Dermis blood vessel endothelial cell (primary cell): Measurements from ENCODE around the gene PARD3. TPM values are rescaled to one million over a fixed set of nuclear protein-coding genes. Genes with fewer than 3 reads are reported as not detected.
"Not testable (repeated sequence)": the region's sequence is repeated elsewhere in the genome, so short reads cannot be mapped to it uniquely, and the experiment has no call there.

Source experiments
- DNase-seq: peaks from one replicate; pipeline ENCODE4 v3.0.0; 2010
- total RNA-seq: library from RNA; depleted of rRNA; stranded (reverse); fragments of >200 nt; gene quantifications from 2 replicates; pipeline ENCODE4 v1.2.3, GENCODE V29; 2014

The PARD3 gene
- total RNA-seq, 1 donor from 2014 or later, result 36.4 TPM

GRCh38 chr10:34364253-34365037, 450.7 kb downstream of the PARD3 start:
- no peak for DNase-seq

DNA sequence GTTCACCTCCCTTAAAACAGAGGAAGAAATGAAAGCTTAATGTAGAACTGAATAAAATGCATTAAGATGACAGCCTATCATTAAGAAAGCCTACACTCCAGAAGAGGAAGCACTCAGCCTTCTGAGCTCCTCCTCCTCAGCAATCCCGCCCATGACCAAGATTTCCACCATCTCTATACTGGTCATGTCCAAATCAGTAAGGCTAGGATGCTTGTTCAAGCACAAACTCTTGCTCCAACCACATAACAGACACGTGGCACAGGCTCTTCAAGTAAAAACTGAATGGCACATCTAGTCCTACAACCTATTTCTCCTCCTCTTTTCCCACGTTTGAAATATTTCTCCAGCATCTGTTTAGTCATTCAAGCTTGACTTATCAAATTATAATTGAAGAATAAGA, 454.1 kb downstream of the PARD3 start:
- DNase-seq, result no peak

GRCh38 chr10:34359435-34359813, 455.7 kb downstream of the PARD3 start:
- no peak for DNase-seq

DNA sequence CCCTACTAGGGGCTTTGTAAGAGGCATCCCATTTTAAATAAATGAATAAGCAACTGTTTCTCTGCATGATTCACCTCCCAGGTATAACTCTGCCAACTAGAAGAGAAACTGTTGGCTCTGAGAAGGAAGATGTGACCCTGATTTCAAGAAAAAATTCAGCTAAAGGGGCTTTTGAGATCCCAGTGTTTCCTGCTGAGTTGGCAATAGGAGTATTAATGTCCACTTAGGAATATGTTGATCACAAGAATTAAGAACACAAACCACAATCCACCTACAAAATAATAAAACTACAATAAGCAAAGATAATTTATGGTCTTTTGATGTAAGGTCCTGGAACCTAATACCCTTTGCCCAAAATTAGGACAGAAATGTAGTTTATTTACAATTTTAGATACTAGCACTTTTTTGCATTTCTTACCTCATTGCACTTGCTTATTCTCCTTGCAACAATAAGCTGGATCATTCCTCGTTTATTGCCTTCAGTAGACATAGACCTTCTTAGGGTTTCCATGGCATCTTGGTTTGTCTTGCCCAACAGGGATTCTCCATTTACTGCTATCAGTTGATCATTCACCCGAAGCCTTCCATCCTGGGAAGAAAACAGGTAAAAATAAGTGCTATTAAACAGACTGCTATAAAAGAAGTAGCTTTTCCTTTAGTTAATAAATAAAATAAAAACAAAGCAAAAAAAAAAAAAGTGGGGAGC, 456.2 kb downstream of the PARD3 start:
- no peak for DNase-seq

GRCh38 chr10:34356463-34356862, 458.6 kb downstream of the PARD3 start:
- DNase-seq, result no peak

GRCh38 chr10:34353530-34353929, 461.6 kb downstream of the PARD3 start:
- not testable (repeated sequence) for DNase-seq

DNA sequence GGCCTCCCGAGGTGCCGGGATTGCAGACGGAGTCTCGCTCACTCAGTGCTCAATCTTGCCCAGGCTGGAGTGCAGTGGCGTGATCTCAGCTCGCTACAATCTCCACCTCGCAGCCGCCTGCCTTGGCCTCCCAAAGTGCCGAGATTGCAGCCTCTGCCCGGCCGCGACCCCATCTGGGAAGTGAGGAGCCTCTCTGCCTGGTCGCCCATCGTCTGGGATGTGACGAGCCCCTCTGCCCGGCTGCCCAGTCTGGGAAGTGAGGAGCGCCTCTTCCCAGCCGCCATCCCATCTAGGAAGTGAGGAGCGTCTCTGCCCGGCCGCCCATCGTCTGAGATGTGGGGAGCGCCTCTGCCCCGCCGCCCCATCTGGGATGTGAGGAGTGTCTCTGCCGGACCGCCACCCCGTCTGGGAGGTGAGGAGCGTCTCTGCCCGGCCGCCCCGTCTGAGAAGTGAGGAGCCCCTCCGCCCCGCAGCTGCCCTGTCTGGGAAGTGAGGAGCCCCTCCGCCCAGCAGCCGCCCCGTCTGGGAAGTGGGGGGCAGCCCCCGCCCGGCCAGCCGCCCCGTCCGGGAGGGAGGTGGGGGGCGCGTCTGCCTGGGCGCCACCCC, 462.4 kb downstream of the PARD3 start:
- DNase-seq, result not testable (repeated sequence)

DNA sequence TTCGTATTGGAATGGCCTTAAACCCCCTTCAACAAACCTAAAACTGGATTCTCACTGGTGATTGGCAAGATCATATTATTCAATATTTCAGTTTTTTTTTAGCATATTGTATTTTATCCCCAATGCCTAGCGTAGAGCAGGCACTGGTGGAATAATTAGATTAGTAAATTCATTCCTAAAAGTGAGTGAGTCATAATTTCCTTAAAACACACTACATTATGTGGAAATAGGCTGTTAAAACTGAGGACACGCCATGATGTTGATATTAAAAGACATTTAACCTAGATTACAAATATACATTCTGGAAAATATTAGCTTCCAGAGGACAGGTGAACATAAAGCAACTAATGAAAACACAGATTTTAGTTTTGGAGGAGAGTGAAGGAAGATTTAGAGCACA, 463.9 kb downstream of the PARD3 start:
- DNase-seq, result peak; percentile 34

GRCh38 chr10:34348917-34349485, 466.1 kb downstream of the PARD3 start:
- no peak for DNase-seq

DNA sequence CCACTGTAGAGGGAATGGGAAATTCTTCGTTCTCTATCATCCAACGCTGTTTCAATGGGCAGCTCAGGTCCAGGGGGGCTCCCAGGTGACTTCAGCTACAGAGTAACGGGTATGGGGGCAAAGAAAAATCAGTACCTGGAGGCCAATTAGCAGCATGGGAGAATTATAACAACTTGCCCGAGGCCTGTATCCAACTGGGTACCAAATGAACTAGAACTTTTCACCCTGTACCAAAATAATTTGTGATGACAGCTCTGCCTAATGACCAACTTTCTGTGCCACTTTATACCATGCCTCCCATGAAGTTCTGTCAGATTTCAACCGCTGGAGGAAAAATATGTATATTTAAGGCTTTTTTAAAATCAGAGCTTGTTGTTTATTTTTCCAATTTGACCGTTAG, 467.1 kb downstream of the PARD3 start:
- DNase-seq, result no peak

DNA sequence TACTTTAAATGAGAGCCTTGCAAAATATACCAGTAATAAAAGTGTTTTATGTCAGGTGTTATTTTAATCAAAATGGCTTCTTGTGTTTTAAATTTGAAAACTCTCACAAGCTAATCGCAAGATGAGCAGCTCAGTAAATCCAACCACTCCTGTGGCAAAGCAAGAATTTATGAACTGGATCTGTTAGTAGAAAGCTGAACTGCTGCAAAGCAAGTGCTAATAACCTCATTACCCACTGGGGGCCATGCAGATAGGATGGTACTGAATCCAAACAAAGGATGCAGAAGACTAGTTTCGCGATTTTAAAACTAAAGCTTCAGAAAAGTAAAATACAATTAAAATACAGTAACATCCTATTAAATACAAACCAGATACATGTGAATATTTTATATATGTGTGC, 468.0 kb downstream of the PARD3 start:
- DNase-seq, result no peak

DNA sequence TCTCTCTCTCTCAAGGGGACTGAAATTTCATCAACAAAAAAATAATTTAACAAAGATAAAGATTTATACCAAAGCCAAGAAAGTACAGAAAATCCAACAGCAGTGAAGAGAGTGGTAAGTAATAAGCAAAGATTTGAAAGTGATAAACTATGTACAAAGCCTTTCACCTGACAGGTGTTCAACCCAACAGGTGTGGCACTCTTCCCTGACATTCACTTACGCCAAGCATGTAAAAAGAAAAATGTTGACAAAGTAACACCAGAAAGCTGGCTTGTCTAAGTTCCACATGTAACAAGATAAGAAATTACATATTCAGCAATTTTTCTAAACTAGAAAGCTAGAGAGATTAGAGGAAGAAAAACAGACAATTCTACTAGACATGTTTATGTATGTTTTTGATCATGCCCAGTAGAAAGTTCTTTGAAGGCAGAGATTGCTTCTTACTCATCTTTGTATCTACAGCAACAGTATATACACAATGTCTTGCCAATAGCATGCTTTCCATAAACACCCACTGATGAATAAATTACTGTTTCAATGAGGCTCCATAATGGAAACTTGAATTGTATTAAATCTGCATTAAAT, 468.5 kb downstream of the PARD3 start:
- no peak for DNase-seq

DNA sequence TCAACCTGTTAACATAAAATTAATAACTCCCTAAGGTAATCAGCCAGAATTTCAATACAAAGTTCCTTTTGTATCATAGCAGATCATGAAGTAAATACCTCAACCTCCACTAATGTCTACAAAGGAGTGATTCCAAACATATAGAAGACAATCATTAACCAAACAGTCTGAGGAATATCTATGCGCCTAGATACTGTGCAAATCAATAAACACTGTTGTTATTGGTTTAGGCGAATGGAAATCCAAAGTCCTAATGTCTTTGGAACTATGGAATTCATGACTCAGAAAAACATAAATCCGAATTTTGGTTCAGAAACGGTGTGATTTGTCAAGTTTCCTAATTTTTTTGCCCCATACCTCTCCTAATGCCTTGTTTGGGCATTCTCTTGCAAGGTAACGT, 469.7 kb downstream of the PARD3 start:
- no peak for DNase-seq

GRCh38 chr10:34343764-34344163, 471.3 kb downstream of the PARD3 start:
- DNase-seq, result no peak

DNA sequence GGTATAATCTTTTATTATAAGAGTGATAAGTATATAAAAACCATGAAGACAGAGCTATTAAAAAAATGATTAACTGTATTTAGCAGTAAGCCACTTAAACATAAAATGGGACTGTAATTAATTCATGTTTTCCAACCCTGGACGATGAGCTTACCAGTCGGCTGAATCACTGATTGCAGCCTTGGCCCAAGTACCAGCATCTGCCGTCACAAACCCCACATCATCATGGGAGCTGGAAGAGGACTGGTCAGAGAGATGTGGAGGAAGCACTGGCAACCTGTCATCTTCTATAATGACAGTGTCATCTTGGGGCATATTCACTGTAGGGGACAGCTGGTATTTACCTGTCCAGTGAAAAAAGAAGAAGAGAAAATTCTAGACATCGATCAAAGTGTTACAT, 473.6 kb downstream of the PARD3 start:
- DNase-seq, result no peak

- no peak for DNase-seq
Observed at GRCh38 chr10:34340934-34341333, 474.2 kb downstream of the PARD3 start.

- DNase-seq, result no peak
Observed at GRCh38 chr10:34339816-34340553, 475.1 kb downstream of the PARD3 start.

GRCh38 chr10:34337917-34338316, 477.2 kb downstream of the PARD3 start:
- peak; percentile 35 for DNase-seq

DNA sequence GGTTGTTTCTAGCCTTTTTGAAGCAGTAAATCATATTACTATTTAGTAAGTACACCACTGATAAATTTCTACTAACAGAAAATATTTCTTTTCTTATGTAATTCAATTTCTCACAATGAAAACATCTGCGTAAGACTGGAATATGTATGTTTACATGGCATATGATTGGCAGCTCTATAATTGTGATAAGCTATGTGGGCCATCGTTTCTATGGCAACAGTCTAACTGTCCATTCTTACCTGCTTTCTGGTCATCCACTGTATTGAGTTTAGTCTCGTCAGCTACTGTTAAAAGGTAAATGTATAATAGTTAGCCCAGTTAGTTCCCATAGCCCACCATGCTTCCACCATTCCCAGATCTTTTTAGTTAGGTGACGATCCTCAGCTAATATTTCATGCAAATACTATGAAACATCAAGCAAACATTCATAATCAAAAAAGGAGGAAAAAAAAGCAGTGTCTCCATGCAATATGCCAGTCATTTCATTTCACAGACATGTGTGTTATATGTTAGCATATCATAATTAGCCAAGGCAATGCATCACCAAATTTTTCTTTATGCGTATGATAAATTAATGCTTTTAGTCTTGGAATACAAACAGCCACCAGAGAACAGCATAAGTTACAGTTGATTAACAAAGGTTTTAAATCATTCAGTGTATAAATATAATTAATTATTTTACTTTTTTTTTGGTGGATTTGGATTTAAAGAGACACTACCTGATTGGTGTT, 479.0 kb downstream of the PARD3 start:
- DNase-seq, result no peak

- no peak for DNase-seq
Observed at GRCh38 chr10:34334908-34335307, 480.2 kb downstream of the PARD3 start.

DNA sequence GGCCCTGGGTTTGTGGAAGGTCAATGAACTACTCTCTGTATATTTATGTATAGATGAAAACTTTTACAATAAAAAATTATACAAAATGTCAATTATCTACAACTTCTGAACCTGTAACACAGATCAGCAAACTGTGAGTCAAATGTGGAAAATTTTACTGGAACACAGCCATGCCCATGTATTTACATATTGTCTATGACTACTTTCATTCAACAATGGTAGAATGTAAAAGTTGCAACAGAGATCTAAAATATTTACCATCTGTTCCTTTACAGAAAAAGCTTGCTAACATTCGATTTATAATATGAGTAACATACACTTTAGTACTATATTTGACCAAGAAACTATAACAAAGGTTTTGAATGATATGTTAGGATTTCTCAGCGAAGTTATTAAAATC, 481.6 kb downstream of the PARD3 start:
- no peak for DNase-seq

DNA sequence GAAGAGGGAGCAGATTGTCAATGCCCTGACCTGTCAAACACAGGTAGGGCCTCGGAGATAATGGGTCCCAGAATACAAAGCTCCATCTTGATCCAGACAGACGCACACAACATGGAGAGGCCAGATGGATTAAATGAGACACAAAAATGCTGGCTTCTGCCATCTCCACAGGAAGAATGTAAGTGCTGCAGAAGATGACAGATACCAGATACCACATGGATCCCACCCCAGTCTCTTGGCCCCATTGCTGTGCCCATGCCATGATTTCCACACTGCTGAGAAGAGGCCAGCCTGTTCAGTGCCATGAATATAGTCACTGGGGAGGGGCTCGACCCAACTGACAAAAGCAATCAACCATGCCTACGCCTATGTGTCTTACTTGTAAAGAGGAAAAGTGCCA, 487.9 kb downstream of the PARD3 start:
- DNase-seq, result no peak
